ENCODE data around the gene SLC4A9. TPM values are rescaled to one million over a fixed set of nuclear protein-coding genes. Genes with fewer than 3 reads are reported as not detected.

Gene SLC4A9
- polyA plus RNA-seq, 6 donors from 2014 or later = not detected

DNA sequence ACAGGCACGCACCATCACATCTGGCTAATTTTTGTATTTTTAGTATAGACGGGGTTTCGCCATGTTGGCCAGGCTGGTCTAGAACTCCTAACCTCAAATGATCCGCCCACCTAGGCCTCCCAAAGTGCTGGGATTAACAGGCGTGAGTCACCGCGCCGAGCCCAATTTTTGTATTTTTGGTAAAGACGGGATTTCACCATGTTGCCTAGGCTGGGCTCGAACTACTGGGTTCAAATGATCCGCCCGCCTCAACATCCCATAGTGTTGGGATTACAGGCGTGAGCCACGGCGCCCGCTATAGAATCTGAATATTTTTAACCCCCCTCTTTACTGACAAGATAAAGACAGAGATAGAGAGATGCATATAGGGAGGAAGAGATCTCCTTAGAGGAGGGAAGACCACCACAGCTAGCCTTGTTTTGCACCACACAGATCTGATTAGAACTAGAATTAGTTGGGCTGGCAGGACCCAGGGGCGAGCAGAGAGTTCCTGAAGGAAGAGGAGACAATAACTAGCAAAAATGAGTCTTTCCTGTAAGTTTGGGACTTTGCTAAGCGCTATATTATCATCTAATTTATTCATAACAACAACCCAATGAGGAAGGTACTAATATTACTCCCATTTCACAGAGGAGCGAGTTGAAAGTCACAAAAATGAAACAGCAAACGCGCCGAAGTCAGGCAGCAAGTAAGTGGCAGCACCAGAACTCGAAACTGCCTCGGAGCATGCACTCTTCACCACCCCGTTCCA, 40.2 kb downstream of the SLC4A9 start:
- no peaks in the 10 kb centered on the region for H3K9me3 Mint-ChIP-seq
- H3K4me1 Mint-ChIP-seq = peaks cover 18 to 35% (median 32%) of the 10 kb centered on the region in 3 donors
- no peaks in the 10 kb centered on the region for H3K27me3 Mint-ChIP-seq
- peak overlapping the region in 3 of 6 donors; percentile 88 to 93 (median 89) for H3K27ac Mint-ChIP-seq
- no peaks in the 10 kb centered on the region for H3K36me3 Mint-ChIP-seq
- peak overlapping the region in 1 of 8 donors; percentile 77 for H3K4me3 Mint-ChIP-seq
- ATAC-seq (ENCODE audit: low read depth in 2 of 2) (no peak), DNase-seq (no peak)

DNA sequence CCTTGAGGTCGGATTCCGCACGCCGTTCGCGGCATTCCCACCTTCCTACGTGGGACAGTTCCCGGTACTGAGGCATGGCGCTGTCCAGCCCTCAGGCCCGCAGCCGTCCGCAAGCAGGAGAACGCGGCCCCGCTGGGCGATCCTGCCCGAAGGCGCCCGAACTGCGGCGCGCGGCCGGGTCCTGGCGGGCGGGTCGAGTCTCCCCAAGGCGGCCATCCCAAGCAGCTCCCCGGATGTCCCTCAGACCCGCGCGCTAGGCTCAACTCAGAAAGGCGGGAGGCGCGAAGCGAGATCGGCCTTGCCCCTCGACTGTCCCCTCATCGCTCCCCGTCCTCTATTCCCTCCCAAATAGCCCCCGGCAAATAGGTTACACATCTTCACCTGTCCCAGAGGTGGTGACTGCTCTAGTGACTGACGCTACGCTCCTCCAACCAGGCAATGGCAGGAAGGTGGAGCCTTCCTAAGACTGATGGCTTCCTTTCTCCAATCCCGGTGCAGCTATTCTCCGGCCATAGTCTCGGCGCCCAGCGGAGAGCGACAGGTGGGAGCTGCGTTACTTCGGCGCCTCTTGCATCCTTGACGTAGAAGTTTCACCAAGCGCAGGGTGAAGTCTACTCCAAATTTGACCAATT, 40.9 kb downstream of the SLC4A9 start:
- ATAC-seq (ENCODE audit: low read depth in 2 of 2) = peak; percentile 60 to 62
- peak; percentile 90 for DNase-seq
- no peak overlapping the region for H3K4me3 Mint-ChIP-seq
- H3K27me3 Mint-ChIP-seq = no peaks in the 10 kb centered on the region
- no peaks in the 10 kb centered on the region for H3K36me3 Mint-ChIP-seq
- peak overlapping the region in 1 of 6 donors; percentile 93 for H3K27ac Mint-ChIP-seq
- no peaks in the 10 kb centered on the region for H3K9me3 Mint-ChIP-seq
- H3K4me1 Mint-ChIP-seq = peaks cover 18 to 37% (median 34%) of the 10 kb centered on the region in 3 donors

DNA sequence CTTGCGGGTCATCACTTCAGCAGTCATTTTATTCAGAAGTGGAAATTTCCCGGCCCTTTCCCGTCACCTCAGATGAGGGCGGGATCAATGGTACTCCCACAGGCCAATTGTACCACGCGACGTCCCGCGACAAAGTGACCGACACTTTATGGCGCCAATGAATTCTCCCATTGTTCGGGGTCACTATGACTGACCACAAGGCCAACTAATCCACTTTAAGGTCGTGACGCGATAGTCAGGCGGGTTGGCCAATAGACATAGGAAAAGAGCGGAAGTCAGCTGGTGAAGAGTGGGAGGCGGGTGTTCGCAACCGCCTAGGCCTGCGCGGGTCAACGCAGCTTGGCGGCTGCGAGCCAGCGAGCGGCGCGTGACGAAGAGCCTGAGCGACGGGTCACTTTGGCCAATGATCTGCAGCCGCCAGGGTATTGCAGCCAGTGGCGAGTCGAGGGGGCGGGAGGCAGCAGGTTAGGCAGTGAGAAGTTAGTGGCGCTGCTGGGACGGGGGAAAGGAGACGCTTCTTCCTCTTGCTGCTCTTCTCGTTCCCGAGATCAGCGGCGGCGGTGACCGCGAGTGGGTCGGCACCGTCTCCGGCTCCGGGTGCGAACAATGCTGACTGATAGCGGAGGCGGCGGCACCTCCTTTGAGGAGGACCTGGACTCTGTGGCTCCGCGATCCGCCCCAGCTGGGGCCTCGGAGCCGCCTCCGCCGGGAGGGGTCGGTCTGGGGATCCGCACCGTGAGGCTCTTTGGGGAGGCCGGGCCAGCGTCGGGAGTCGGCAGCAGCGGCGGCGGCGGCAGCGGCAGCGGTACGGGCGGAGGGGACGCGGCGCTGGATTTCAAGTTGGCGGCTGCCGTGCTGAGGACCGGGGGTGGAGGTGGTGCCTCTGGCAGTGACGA, 41.6 kb downstream of the SLC4A9 start, which contains the start of gene ANKHD1:
Gene ANKHD1 (plus strand): TSS at position 472 of the 896 bp plus-strand sequence. CDS start 135 bp downstream, at position 607.
- ATAC-seq (ENCODE audit: low read depth in 2 of 2) = peak; percentile 76 to 79
- Mint-ChIP-seq H3K4me3 (no peak within 1 kb of the TSS), H3K27ac (no peak within 1 kb of the TSS), H3K27me3 (no peaks in the 10 kb centered on the region), H3K36me3 (no peaks in the 10 kb centered on the region), H3K4me1 (peaks cover 23 to 39% (median 34%) of the 10 kb centered on the region in 3 donors), H3K9me3 (no peaks in the 10 kb centered on the region)
- DNase-seq = peak; percentile 98

DNA sequence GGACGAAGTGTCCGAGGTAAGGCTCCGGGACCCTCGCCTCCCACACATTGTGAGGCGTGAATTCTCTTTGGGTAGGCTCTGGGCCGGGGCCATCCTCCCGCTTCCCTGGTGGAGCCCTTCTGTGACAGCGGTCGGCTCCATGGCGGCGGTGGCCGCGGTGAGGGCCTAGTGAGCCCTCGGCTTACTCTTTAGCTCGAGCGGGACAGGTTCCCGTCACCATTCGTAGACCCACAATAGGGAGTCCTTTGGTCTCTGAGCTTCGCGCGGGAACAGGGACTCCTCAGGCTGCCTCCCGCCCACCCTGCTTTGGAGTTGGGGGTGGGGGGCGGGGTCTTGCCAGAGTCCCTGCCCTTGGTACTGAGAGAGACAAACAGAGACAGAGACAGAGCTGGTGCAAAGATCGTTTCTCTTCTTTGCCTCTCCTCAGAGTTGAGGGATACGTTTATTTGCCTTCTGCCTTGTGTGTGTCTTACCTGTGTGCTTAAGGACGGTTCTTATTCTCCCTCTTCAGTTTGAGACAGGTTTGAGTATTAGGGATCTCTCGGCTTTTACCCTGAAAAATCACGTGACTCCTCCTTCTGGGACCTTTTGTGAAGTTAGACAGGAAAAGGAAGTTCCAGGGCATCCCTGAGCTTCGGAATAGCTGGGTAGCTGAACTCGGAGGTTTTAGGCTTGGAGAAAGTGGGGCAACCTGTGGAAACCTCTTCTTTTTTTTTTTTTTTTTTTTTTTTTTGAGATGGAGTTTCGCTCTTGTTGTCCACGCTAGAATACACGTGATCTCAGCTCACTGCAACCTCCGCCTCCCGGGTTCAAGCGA, 42.5 kb downstream of the SLC4A9 start:
- H3K4me1 Mint-ChIP-seq = peaks cover 23 to 42% (median 34%) of the 10 kb centered on the region in 3 donors
- no peaks in the 10 kb centered on the region for H3K9me3 Mint-ChIP-seq
- peak overlapping the region in 2 of 6 donors; percentile 56 to 93 for H3K27ac Mint-ChIP-seq
- ATAC-seq (ENCODE audit: low read depth in 2 of 2) (no peak), DNase-seq (peak; percentile 41)
- no peaks in the 10 kb centered on the region for H3K27me3 Mint-ChIP-seq
- no peak overlapping the region for H3K4me3 Mint-ChIP-seq
- no peaks in the 10 kb centered on the region for H3K36me3 Mint-ChIP-seq

DNA sequence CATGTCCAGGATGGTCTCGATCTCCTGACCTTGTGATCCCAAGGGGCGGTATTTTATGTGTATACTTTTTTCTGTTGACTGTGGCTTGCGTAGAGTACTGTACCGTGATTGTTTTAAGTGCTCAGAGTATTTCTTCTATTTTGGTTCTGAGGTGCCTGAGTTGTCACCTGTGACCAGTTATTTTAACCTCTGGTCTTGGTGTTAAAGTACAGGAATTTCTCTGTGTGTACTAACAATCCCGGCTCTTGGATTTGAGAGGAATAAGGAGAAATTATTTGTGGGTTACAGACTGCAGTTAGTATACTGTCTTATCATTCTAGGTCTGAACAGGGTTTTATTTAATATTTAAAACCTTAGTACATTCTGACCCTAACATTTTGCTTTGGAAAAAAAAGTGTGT, 43.6 kb downstream of the SLC4A9 start:
- peak overlapping the region in 1 of 8 donors; percentile 36 for H3K4me3 Mint-ChIP-seq
- H3K27me3 Mint-ChIP-seq = no peaks in the 10 kb centered on the region
- ATAC-seq (ENCODE audit: low read depth in 2 of 2) (no peak), DNase-seq (no peak)
- no peaks in the 10 kb centered on the region for H3K9me3 Mint-ChIP-seq
- no peaks in the 10 kb centered on the region for H3K36me3 Mint-ChIP-seq
- H3K4me1 Mint-ChIP-seq = peaks cover 23 to 48% (median 38%) of the 10 kb centered on the region in 3 donors
- peak overlapping the region in 2 of 6 donors; percentile 15 to 69 for H3K27ac Mint-ChIP-seq

DNA sequence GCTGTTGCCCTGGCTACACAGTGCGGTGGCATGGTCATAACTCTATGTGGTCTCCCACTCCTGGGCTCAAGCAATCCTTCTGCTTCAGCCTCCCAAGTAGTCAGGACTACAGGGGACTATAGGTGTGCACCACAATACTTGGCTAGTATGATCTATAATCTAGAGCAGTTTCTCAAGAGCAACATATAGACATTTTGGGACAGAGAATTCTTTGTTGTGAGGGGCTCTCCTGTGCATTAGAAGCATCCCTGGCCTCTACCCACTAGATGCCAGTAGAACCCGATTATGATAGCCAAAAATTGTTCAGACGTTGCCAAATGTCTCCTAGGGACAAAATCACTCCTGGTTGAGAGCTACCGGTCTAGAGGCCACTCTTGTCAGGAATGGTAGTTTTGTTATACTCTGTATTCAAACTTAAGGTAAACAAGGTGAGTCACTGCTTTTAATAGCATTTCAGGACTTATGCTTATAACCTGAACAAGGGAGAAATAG, 48.8 kb downstream of the SLC4A9 start:
- DNase-seq = no peak
- Mint-ChIP-seq H3K27me3 (no peaks in the 10 kb centered on the region), H3K36me3 (no peaks in the 10 kb centered on the region), H3K4me3 (peak overlapping the region in 1 of 8 donors; percentile 42), H3K9me3 (no peaks in the 10 kb centered on the region), H3K4me1 (peaks cover 23 to 49% (median 33%) of the 10 kb centered on the region in 3 donors), H3K27ac (no peak overlapping the region)
- no peak for ATAC-seq (ENCODE audit: low read depth in 2 of 2)

DNA sequence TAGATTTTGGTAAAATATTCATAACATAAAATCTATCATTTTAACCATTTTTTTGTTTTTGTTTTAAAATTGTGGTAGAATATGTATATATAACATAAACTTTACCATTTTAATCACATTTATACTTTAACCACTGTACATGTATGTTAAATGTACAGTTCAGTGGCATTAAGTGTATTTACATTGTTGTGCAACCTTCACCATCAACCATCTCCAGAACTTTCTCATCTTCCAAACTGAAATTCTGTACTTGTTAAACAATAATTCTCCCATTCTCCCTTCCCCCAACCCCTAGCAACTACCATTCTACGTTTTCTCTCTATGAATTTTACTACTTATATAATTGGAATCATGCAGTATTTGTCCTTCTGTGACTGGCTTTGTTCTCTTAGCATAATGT, 53.2 kb downstream of the SLC4A9 start:
- Mint-ChIP-seq H3K9me3 (no peaks in the 10 kb centered on the region), H3K27me3 (no peaks in the 10 kb centered on the region), H3K4me1 (peaks cover 11 to 40% (median 20%) of the 10 kb centered on the region in 3 donors), H3K36me3 (peaks cover 0 to 5% of the 10 kb centered on the region in 2 donors), H3K4me3 (peak overlapping the region in 1 of 8 donors; percentile 56), H3K27ac (peak overlapping the region in 3 of 6 donors; percentile 2 to 57 (median 50))
- no peak for DNase-seq
- no peak for ATAC-seq (ENCODE audit: low read depth in 2 of 2)

DNA sequence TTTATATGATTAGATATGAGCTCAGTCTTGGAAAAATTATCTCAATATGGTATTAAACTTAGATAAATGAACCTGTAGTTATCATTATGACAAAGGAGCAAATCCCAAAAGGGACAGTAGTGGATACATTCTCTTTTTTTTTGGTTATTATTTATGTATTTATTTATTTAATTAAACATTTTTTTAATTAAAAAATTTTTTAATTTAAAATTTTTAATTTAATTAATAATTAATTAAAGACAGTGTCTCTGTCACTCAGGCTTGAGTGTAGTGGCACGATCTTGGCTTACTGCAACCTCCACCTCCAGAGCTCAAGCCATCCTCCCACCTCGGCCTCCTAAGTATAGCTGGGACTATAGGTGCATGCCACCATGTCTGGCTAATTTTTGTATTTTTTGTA, 57.2 kb downstream of the SLC4A9 start:
- H3K4me1 Mint-ChIP-seq = peaks cover 32 to 58% (median 45%) of the 10 kb centered on the region in 3 donors
- H3K9me3 Mint-ChIP-seq = no peaks in the 10 kb centered on the region
- H3K27ac Mint-ChIP-seq = no peak overlapping the region
- no peaks in the 10 kb centered on the region for H3K27me3 Mint-ChIP-seq
- DNase-seq (no peak), ATAC-seq (ENCODE audit: low read depth in 2 of 2) (no peak)
- peaks cover 0 to 9% of the 10 kb centered on the region in 2 donors for H3K36me3 Mint-ChIP-seq
- H3K4me3 Mint-ChIP-seq = no peak overlapping the region

DNA sequence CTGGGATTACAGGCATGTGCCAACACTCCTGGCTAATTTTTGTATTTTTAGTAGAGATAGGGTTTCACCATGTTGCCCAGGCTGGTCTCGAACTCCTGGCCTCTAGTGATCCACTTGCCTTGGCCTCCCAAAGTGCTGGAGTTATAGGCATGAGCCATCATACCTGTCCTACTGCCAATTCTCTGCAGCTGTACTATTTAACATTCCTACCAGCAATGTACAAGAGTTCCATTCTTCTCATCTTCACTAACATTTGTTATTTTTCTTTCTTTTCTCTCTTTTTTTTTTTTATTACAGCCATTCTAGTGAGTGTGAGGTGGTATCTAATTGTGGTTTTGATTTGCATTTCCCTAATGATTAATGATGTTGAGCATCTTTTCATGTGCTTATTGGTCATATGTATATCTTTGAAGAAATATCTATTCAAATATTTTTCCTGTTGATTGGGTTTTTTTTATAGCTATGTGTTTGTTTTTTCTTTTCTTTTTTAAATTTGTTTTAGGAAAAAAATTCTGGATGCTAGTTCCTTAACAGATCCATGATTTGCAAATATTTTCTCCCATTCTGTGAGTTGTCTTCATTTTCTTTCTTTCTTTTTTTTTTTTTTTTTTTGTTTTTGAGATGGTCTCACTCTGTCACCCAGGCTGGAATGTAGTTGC, 59.0 kb downstream of the SLC4A9 start:
- Mint-ChIP-seq H3K36me3 (peaks cover 0 to 9% of the 10 kb centered on the region in 2 donors), H3K27me3 (no peaks in the 10 kb centered on the region), H3K27ac (peak overlapping the region in 3 of 6 donors; percentile 43 to 62 (median 54))

DNA sequence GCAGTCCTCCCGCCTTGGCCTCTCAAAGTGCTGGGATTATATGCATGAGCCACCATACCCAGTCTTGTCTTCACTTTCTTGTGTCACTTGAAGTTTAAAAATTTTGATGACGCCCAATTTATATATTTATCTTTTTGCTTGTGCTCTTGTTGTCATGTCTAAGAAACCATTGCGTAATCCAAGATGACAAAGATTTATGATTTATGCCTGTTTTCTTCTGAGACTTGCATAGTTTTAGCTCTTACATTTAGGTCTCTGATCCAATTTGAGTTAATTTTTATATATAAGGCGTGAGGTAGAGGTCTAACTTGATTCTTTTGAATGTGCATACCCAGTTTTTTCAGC, 60.2 kb downstream of the SLC4A9 start:
- Mint-ChIP-seq H3K27me3 (no peaks in the 10 kb centered on the region), H3K4me1 (peaks cover 36 to 72% (median 46%) of the 10 kb centered on the region in 3 donors), H3K4me3 (peak overlapping the region in 1 of 8 donors; percentile 9), H3K36me3 (peaks cover 0 to 9% of the 10 kb centered on the region in 2 donors), H3K9me3 (no peaks in the 10 kb centered on the region), H3K27ac (peak overlapping the region in 1 of 6 donors; percentile 13)
- no peak for ATAC-seq (ENCODE audit: low read depth in 2 of 2)
- no peak for DNase-seq

More for the DNA sequence above, 59.0 kb downstream of the SLC4A9 start:
- H3K9me3 Mint-ChIP-seq = no peaks in the 10 kb centered on the region
- no peak for ATAC-seq (ENCODE audit: low read depth in 2 of 2)
- H3K4me1 Mint-ChIP-seq = peaks cover 36 to 65% (median 44%) of the 10 kb centered on the region in 3 donors
- DNase-seq = no peak
- H3K4me3 Mint-ChIP-seq = peak overlapping the region in 2 of 8 donors; percentile 9 to 52

DNA sequence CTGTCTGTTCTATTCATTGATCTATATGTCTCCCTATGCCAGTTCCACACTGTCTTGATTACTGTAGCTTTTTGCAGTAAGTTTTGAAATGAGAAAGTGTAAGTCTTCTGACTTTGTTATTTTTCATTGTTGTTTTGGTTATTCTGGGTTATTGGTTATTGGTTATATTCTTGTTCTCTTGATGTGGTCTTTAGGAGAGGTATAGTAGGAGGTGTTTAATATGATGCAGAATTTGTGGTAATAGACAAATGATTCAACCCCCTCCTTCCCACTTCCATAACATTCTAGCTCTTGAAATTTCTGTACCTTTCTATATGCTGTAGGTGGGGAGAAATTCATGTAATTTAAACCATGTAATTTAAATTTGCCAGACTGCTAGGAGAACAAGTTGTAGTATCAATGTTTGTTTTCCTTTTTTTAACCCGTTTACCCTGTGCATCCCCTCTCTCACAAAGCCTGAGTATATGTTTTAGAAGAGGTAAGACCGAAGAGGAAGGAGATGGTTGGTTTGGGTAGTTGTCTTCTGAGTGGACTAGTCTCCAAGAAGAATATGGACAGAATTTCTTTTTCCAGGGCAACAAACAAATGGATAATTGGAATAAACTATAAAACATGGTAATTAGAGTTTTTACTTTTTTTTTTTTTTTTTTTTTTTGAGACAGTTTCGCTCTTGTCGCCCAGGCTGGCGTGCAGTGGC, 60.8 kb downstream of the SLC4A9 start:
- Mint-ChIP-seq H3K27ac (peak overlapping the region in 1 of 6 donors; percentile 59), H3K27me3 (no peaks in the 10 kb centered on the region), H3K4me1 (peaks cover 36 to 77% (median 46%) of the 10 kb centered on the region in 3 donors), H3K36me3 (peaks cover 0 to 9% of the 10 kb centered on the region in 2 donors), H3K4me3 (peak overlapping the region in 2 of 8 donors; percentile 9 to 21), H3K9me3 (no peaks in the 10 kb centered on the region)
- DNase-seq (no peak), ATAC-seq (ENCODE audit: low read depth in 2 of 2) (no peak)
